DOHH2 (cell line): ENCODE results near the gene SFTPB.

ENCODE experiments used
- EZH2phosphoT487 ChIP-seq: fragments of 200-600 bp; sonication (generic); IDR thresholded peaks from 2 replicates; pipeline ENCODE4 v1.6.1; 2017; ENCODE audit warnings: borderline replicate concordance, mild to moderate bottlenecking, antibody characterized with exemption, low read length, moderate library complexity, mixed read lengths
- TF ChIP-seq, protein P1 (sequence below): fragments of 200-600 bp; sonication (generic); IDR thresholded peaks from one replicate; pipeline ENCODE4 v1.5.1; 2014; ENCODE audit warnings: antibody characterized with exemption, mild to moderate bottlenecking, low read depth, low read length; ENCODE audit not compliant: poor library complexity, severe bottlenecking

DNA sequence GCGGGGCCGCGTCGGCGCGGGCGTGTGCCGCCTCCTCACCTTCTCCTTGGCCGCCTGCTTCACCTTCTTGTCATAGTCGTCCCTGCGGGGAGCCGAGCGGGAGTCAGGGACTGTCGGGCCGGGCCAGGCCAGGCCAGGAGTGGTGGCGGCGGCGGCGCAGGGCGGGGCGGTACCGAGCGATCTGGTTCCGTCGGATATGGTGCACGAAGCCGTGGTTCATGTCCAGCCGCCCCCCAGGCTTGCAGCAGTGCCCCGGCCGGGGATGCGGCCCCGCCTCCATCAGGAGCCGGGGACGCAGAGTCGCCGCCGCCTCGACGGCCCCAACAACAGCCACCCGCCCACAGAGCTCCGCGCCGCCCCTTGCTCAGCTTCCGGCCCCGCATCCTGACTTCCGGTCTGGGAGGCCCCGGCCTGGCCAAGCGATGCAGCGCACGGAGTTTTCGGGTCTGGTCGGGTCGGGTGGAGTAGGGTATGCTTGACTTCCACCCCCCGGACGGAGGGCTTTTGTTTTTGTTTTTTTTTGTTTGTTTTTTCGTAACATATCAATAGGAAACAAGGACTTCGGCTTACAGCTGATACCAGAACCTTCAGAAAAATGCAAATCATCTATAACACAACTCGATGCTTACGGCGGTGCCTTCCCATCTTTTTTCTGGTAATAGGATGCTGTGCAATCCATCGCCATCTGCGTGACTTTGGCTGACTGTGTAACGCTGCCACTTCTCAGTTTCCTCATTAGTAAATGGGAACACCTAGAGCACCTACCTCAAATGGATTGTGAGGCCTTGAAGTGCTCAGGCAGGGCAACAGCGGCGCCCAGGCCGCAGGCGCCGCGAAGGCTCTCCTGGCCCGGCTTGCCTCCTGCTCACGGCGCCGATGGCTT is 56.1 kb downstream of the SFTPB start, which contains the start of gene C2orf68:
- TF ChIP-seq, protein P1, sequence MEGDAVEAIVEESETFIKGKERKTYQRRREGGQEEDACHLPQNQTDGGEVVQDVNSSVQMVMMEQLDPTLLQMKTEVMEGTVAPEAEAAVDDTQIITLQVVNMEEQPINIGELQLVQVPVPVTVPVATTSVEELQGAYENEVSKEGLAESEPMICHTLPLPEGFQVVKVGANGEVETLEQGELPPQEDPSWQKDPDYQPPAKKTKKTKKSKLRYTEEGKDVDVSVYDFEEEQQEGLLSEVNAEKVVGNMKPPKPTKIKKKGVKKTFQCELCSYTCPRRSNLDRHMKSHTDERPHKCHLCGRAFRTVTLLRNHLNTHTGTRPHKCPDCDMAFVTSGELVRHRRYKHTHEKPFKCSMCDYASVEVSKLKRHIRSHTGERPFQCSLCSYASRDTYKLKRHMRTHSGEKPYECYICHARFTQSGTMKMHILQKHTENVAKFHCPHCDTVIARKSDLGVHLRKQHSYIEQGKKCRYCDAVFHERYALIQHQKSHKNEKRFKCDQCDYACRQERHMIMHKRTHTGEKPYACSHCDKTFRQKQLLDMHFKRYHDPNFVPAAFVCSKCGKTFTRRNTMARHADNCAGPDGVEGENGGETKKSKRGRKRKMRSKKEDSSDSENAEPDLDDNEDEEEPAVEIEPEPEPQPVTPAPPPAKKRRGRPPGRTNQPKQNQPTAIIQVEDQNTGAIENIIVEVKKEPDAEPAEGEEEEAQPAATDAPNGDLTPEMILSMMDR = no peak
- TF ChIP-seq EZH2phosphoT487 = no peak
